HepG2 (cell line): Measurements from ENCODE around the gene PAIP2. TPM values are rescaled to one million over a fixed set of nuclear protein-coding genes. Genes with fewer than 3 reads are reported as not detected.

Source experiments
- ATAC-seq: fragments of 200-7000 bp; cut with Tn5 transposase; 3 replicates; pipeline ENCODE4 v1.9.1; 2020; ENCODE audit warnings: mild to moderate bottlenecking, moderate library complexity
- BruUV-seq: library from RNA; stranded (reverse); fragments of 400-500 nt; replicated peaks from 2 replicates; lab custom pipeline; 2021; lab: Mats Ljungman, UMichigan
- CTCF ChIA-PET: fragments of 300-600 bp; formaldehyde crosslinking; extraction: SDS; loops from one replicate; lab custom pipeline; 2021; ENCODE audit warnings: low total read pairs, inconsistent platforms, low intra/inter-chr PET ratio; lab: Yijun Ruan, JAX
- POLR2A ChIA-PET: fragments of 350-600 bp; sonication (Branson Sonifier 250); formaldehyde crosslinking; loops from one replicate; lab custom pipeline; 2020; ENCODE audit warnings: antibody characterized with exemption, inconsistent platforms; lab: Yijun Ruan, JAX
- DNase-seq: peaks from one replicate; pipeline ENCODE4 v3.0.0-alpha.2; 2015; ENCODE audit warnings: low spot score
- FAIRE-seq: peaks from 3 replicates; lab custom pipeline; 2011; peaks lifted over from hg19 to GRCh38; lab: Jason Lieb, UNC
- H2AFZ ChIP-seq: one replicate; pipeline ENCODE4 v1.6.1; 2011; ENCODE audit warnings: low read length, inconsistent platforms
- H3K27ac ChIP-seq: fragments of 300-600 bp; 3 replicates; pipeline ENCODE4 v1.8.0; 2011; ENCODE audit warnings: mixed run types, mild to moderate bottlenecking, mixed read lengths, low read length, inconsistent platforms; ENCODE audit not compliant: insufficient read depth; ENCODE audit errors: extremely low read length
- H3K27me3 ChIP-seq, 2 experiments: fragments of 200-600 bp in 1 of 2; 2 replicates in 1 of 2; 3 replicates in 1 of 2; pipeline versions ENCODE4 v1.6.0 to v1.8.0; 2011; ENCODE audit warnings: low read length in 2 of 2, mild to moderate bottlenecking in 2 of 2, moderate library complexity in 2 of 2, inconsistent platforms in 1 of 2; ENCODE audit not compliant: insufficient read depth in 2 of 2, control insufficient read depth in 1 of 2
- H3K36me3 ChIP-seq, 2 experiments: fragments of 200-600 bp in 1 of 2; replicated peaks in 1 of 2; 2 replicates in 1 of 2; 3 replicates in 1 of 2; pipeline versions ENCODE4 v1.5.1 to v1.8.0; 2011; ENCODE audit warnings: low read length in 2 of 2, inconsistent platforms in 1 of 2; ENCODE audit not compliant: insufficient read depth in 2 of 2, control insufficient read depth in 1 of 2
- H3K4me1 ChIP-seq: 2 replicates; pipeline ENCODE4 v1.5.1; 2012; ENCODE audit warnings: low read length, inconsistent platforms; ENCODE audit not compliant: insufficient read depth
- H3K4me2 ChIP-seq: 2 replicates; pipeline ENCODE4 v1.6.0; 2011; ENCODE audit warnings: low read depth, low read length, inconsistent platforms
- H3K4me3 ChIP-seq, 3 experiments: fragments of 200-600 bp in 1 of 3; sonication (generic), shearing (Covaris generic) in 1 of 3; replicated peaks in 1 of 3; 2 replicates each; pipeline ENCODE4 v1.5.1; 2011 to 2016; ENCODE audit warnings: low read length in 3 of 3, inconsistent platforms in 2 of 3, low read depth in 2 of 3, mild to moderate bottlenecking in 2 of 3, control low read depth in 1 of 3, mixed read lengths in 1 of 3; ENCODE audit not compliant: insufficient read depth in 1 of 3
- H3K79me2 ChIP-seq: one replicate; pipeline ENCODE4 v1.6.1; 2011; ENCODE audit warnings: low read length, inconsistent platforms; ENCODE audit not compliant: insufficient read depth
- H3K9ac ChIP-seq: 2 replicates; pipeline ENCODE4 v1.6.0; 2011; ENCODE audit warnings: mild to moderate bottlenecking, low read depth, low read length, inconsistent platforms; ENCODE audit not compliant: insufficient read depth
- H3K9me3 ChIP-seq: 2 replicates; pipeline ENCODE4 v1.5.1; 2012; ENCODE audit warnings: mild to moderate bottlenecking, low read length
- H4K20me1 ChIP-seq: 2 replicates; pipeline ENCODE4 v1.6.0; 2011; ENCODE audit warnings: inconsistent platforms, mild to moderate bottlenecking, low read length, moderate library complexity; ENCODE audit not compliant: insufficient read depth
- FOSL2 ChIP-seq: sonication (generic); formaldehyde crosslinking; IDR thresholded peaks from 2 replicates; pipeline ENCODE4 v1.4.0; 2020; ENCODE audit warnings: missing genetic modification reagents
- HNF4A ChIP-seq: sonication (generic); formaldehyde crosslinking; IDR thresholded peaks from 2 replicates; pipeline ENCODE4 v1.4.0; 2020; ENCODE audit warnings: missing genetic modification reagents
- KMT2A ChIP-seq: sonication (generic); formaldehyde crosslinking; IDR thresholded peaks from 2 replicates; pipeline ENCODE4 v1.4.0; 2020; ENCODE audit warnings: missing genetic modification reagents
- MAF1 ChIP-seq: sonication (generic); formaldehyde crosslinking; IDR thresholded peaks from 2 replicates; pipeline ENCODE4 v1.5.0; 2020; ENCODE audit warnings: missing genetic modification reagents, borderline replicate concordance
- MAZ ChIP-seq, 2 experiments: sonication (generic) in 1 of 2; formaldehyde crosslinking in 1 of 2; IDR thresholded peaks; 2 replicates each; pipeline versions ENCODE4 v1.5.0 to v1.6.1; 2012 to 2020; ENCODE audit warnings: low read depth in 2 of 2, mild to moderate bottlenecking in 2 of 2, borderline replicate concordance in 1 of 2, improper control_type of control experiment in 1 of 2, low read length in 1 of 2, missing genetic modification reagents in 1 of 2, moderate library complexity in 1 of 2
- MTF2 ChIP-seq: sonication (generic); formaldehyde crosslinking; IDR thresholded peaks from 2 replicates; pipeline ENCODE4 v1.5.0; 2020; ENCODE audit warnings: missing genetic modification reagents, borderline replicate concordance
- NCOA2 ChIP-seq: sonication (generic); formaldehyde crosslinking; IDR thresholded peaks from 2 replicates; pipeline ENCODE4 v1.8.0; 2022; ENCODE audit warnings: inconsistent platforms
- SAP130 ChIP-seq: IDR thresholded peaks from 2 replicates; pipeline ENCODE4 v1.6.1; 2016; ENCODE audit warnings: low read depth
- SOX5 ChIP-seq: IDR thresholded peaks from 2 replicates; pipeline ENCODE4 v1.6.1; 2016; ENCODE audit warnings: borderline replicate concordance
- ZNF614 ChIP-seq: IDR thresholded peaks from 2 replicates; pipeline ENCODE4 v1.6.1; 2018; ENCODE audit warnings: missing biosample characterization, missing genetic modification reagents, inconsistent platforms, borderline replicate concordance
- WGBS: methylation state at CpG from one replicate; pipeline ENCODE4 v1.1.6; 2017; ENCODE audit warnings: low lambda C conversion rate; 5-methylcytosine and 5-hydroxymethylcytosine counted together
- in situ Hi-C: cut with HindIII; loops from 2 replicates; pipeline ENCODE4 v1.10.0; 2017; ENCODE audit warnings: low pct_unique_long_range_greater_than_20kb; ENCODE audit not compliant: extremely low pct_ligation_motif_present
- intact Hi-C: fragments of 100-400 bp; cut with micrococcal nuclease; formaldehyde crosslinking; loops from one replicate; pipeline ENCODE4 v1.10.0; 2022; ENCODE audit not compliant: unreplicated experiment
- polyA plus RNA-seq, 8 experiments: library from polyadenylated mRNA; depleted of rRNA in 3 of 8; stranded (reverse) in 7 of 8; unstranded in 1 of 8; fragments of >200 nt; fragmentation: Illumina TruSeq in 4 of 8; extraction: Trizol in 4 of 8; gene quantifications; 2 replicates each; pipeline versions ENCODE4 v1.2.1 to v1.2.3, GENCODE V29; 2011 to 2016; ENCODE audit warnings: low read depth in 4 of 8, missing spikeins in 1 of 8, mixed read lengths in 1 of 8; ENCODE audit not compliant: insufficient read depth in 1 of 8
- total RNA-seq, 5 experiments: library from RNA; depleted of rRNA; stranded (reverse); fragments of >200 nt; fragmentation: Illumina TruSeq; extraction: Trizol; gene quantifications; 2 replicates each; pipeline ENCODE4 v1.2.3, GENCODE V29; 2016; ENCODE audit warnings: low read depth in 1 of 5
- TF ChIP-seq, protein P1 (sequence below): sonication (generic); formaldehyde crosslinking; conservative IDR thresholded peaks from 2 replicates; pipeline ENCODE4 v1.8.0; 2022; ENCODE audit warnings: mild to moderate bottlenecking, moderate library complexity, missing genetic modification reagents
- TF ChIP-seq, protein P2 (sequence below): sonication (generic); formaldehyde crosslinking; IDR thresholded peaks from 2 replicates; pipeline ENCODE4 v1.5.1; 2020; ENCODE audit warnings: mild to moderate bottlenecking, moderate library complexity, missing genetic modification reagents
- TF ChIP-seq, protein P3 (sequence below): IDR thresholded peaks from 2 replicates; pipeline ENCODE4 v1.4.0; 2020; ENCODE audit warnings: mild to moderate bottlenecking, missing genetic modification reagents
- TF ChIP-seq, protein P4 (sequence below): sonication (generic); formaldehyde crosslinking; IDR thresholded peaks from 2 replicates; pipeline ENCODE4 v1.8.0; 2023; ENCODE audit warnings: mild to moderate bottlenecking, missing genetic modification reagents

The PAIP2 gene
- total and polyA plus RNA-seq, 2 of the 13 experiments (the other 11 are each of a cell fraction or from before 2014, with no cell fraction given): 61.5 to 76.3 TPM

DNA sequence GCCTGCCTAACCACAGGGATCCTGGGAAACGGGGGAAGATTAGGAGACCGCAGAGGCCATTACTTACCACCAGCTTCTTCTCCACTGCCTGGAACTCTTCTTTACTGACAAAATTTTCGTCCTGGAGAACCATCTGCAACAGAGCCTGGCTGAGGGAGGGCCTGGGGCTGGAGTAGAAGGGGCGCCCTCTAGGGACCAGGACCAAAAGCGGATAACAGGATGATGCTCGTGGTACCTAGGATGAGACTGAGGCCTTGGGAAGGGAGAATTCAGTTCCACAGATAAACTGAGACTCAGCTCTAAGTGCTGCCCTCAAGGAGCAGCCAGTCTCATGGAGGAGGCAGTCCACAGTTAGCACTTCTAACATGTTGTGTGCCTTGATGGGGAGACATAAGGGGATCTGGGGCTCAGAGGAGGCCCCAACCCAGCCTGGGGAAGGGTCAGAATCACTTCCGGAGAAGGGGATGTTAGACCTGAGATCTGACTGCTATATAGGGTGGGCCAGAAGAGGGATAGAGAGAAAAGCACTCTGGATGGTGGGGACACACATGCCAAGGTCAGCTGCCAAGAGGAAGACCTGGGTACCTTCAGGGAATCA lies 61.0 kb downstream of the PAIP2 start:
- ChIA-PET CTCF (interaction anchor here (1.6 kb wide), 1 partner anchor 17 kb away, joined by 6 read pairs; no protein-coding TSS in a partner anchor), POLR2A (interaction anchor here (0.8 to 1.3 kb wide), 5 partner anchors 8 to 36 kb away, joined by 3 to 4 read pairs (median 3); partner anchors contain the start of gene SLC23A1)
- Histone ChIP-seq H3K4me2 (peak overlapping the region; percentile 99), H2AFZ (no peak overlapping the region), H3K36me3 (no peaks in the 10 kb centered on the region; a peak in 2 of 5 replicates), H3K27me3 (no peaks in the 10 kb centered on the region), H3K9ac (no peak overlapping the region; the same call in 1 of the 2 replicates), H3K9me3 (no peaks in the 10 kb centered on the region), H3K27ac (no peak overlapping the region), H3K79me2 (peaks cover 2% of the 10 kb centered on the region), H3K4me3 (no peak overlapping the region), H3K4me1 (peaks cover 45% of the 10 kb centered on the region), H4K20me1 (no peaks in the 10 kb centered on the region; the same call in 1 of the 2 replicates)
- ATAC-seq: peak; percentile 46
- peak; percentile 15 for FAIRE-seq
- intact Hi-C loops: loop anchor here (2.0 kb wide), 1 partner anchor 18 kb away; no protein-coding TSS in a partner anchor
- in situ Hi-C loops: no loop called here
- no TSS peak for BruUV-seq
- WGBS: 47% methylated on average over 7 of the region's 7 CpGs
- peak; percentile 49 for DNase-seq
- TF ChIP-seq FOSL2 (CRISPR knock-in tag) (0 out of 2 replicates have a peak, but pooled peaks have one; percentile 21), MAF1 (CRISPR knock-in tag) (no peak), HNF4A (CRISPR knock-in tag) (no peak), KMT2A (CRISPR knock-in tag) (peak; percentile 23; the same call in 1 of the 2 replicates), SAP130 (CRISPR knock-in tag) (peak; percentile 41; the same call in 1 of the 2 replicates), MAZ (IDR thresholded peaks at IDR 0.05; ENCODE audit: borderline replicate concordance, low read depth, low read length) (no peak), MAZ (CRISPR knock-in tag; IDR thresholded peaks at IDR 0.05; ENCODE audit: low read depth) (0 out of 2 replicates have a peak, but pooled peaks have one; percentile 40), ZNF614 (CRISPR knock-in tag) (no peak), MTF2 (CRISPR knock-in tag) (no peak), SOX5 (CRISPR knock-in tag) (0 out of 2 replicates have a peak, but pooled peaks have one; percentile 12), NCOA2 (CRISPR knock-in tag) (peak; percentile 27; the same call in 1 of the 2 replicates)
- TF ChIP-seq, protein P1, sequence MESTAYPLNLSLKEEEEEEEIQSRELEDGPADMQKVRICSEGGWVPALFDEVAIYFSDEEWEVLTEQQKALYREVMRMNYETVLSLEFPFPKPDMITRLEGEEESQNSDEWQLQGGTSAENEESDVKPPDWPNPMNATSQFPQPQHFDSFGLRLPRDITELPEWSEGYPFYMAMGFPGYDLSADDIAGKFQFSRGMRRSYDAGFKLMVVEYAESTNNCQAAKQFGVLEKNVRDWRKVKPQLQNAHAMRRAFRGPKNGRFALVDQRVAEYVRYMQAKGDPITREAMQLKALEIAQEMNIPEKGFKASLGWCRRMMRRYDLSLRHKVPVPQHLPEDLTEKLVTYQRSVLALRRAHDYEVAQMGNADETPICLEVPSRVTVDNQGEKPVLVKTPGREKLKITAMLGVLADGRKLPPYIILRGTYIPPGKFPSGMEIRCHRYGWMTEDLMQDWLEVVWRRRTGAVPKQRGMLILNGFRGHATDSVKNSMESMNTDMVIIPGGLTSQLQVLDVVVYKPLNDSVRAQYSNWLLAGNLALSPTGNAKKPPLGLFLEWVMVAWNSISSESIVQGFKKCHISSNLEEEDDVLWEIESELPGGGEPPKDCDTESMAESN: 0 out of 2 replicates have a peak, but pooled peaks have one; percentile 53
- TF ChIP-seq, protein P2, sequence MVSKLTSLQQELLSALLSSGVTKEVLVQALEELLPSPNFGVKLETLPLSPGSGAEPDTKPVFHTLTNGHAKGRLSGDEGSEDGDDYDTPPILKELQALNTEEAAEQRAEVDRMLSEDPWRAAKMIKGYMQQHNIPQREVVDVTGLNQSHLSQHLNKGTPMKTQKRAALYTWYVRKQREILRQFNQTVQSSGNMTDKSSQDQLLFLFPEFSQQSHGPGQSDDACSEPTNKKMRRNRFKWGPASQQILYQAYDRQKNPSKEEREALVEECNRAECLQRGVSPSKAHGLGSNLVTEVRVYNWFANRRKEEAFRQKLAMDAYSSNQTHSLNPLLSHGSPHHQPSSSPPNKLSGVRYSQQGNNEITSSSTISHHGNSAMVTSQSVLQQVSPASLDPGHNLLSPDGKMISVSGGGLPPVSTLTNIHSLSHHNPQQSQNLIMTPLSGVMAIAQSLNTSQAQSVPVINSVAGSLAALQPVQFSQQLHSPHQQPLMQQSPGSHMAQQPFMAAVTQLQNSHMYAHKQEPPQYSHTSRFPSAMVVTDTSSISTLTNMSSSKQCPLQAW (CRISPR knock-in tag): 0 out of 2 replicates have a peak, but pooled peaks have one; percentile 24
- TF ChIP-seq, protein P3, sequence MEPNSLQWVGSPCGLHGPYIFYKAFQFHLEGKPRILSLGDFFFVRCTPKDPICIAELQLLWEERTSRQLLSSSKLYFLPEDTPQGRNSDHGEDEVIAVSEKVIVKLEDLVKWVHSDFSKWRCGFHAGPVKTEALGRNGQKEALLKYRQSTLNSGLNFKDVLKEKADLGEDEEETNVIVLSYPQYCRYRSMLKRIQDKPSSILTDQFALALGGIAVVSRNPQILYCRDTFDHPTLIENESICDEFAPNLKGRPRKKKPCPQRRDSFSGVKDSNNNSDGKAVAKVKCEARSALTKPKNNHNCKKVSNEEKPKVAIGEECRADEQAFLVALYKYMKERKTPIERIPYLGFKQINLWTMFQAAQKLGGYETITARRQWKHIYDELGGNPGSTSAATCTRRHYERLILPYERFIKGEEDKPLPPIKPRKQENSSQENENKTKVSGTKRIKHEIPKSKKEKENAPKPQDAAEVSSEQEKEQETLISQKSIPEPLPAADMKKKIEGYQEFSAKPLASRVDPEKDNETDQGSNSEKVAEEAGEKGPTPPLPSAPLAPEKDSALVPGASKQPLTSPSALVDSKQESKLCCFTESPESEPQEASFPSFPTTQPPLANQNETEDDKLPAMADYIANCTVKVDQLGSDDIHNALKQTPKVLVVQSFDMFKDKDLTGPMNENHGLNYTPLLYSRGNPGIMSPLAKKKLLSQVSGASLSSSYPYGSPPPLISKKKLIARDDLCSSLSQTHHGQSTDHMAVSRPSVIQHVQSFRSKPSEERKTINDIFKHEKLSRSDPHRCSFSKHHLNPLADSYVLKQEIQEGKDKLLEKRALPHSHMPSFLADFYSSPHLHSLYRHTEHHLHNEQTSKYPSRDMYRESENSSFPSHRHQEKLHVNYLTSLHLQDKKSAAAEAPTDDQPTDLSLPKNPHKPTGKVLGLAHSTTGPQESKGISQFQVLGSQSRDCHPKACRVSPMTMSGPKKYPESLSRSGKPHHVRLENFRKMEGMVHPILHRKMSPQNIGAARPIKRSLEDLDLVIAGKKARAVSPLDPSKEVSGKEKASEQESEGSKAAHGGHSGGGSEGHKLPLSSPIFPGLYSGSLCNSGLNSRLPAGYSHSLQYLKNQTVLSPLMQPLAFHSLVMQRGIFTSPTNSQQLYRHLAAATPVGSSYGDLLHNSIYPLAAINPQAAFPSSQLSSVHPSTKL (CRISPR knock-in tag): 0 out of 2 replicates have a peak, but pooled peaks have one; percentile 22
- TF ChIP-seq, protein P4, sequence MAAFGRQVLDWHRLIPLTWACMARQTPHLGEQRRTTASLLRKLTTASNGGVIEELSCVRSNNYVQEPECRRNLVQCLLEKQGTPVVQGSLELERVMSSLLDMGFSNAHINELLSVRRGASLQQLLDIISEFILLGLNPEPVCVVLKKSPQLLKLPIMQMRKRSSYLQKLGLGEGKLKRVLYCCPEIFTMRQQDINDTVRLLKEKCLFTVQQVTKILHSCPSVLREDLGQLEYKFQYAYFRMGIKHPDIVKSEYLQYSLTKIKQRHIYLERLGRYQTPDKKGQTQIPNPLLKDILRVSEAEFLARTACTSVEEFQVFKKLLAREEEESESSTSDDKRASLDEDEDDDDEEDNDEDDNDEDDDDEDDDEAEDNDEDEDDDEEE (CRISPR knock-in tag): 0 out of 2 replicates have a peak, but pooled peaks have one; percentile 22
